ENCODE results near the gene AGBL4. TPM values are rescaled to one million over a fixed set of nuclear protein-coding genes. Genes with fewer than 3 reads are reported as not detected.

AGBL4 gene
- total and polyA plus RNA-seq, 2 of the 4 experiments (the other 2 are of a cell fraction): not detected

DNA sequence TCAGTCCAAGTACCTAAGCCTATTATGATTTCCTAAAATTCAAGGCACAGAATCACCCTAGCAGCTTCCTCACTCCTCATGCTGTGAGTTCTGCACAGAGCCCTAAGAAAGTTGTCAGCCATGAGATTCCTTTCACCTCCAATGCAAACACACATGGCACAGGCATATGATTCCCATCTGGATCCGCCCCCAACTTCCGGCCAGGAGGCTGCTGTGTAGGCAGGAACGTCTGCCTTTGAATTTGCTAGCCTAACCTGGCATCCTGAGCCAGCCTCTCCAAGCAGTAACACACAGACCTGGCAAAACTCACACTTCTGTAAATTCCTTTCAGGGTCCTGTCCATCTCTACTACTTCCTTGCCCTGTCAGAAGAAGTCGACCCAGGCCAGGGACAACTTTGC, 726.0 kb downstream of the AGBL4 start:
- WGBS, 2 experiments (ENCODE audit: extremely low coverage in 2 of 2, insufficient read length in 1 of 2): no CpG with 5 or more reads among the region's 4 CpGs
- BruUV-seq (replicated peaks): no TSS peak

More for the DNA sequence above, 726.0 kb downstream of the AGBL4 start:
- no peak for TF ChIP-seq MAFK (IDR thresholded peaks at IDR 0.05; ENCODE audit: low read depth, low read length)
- no peak for TF ChIP-seq RAD21 (IDR thresholded peaks at IDR 0.05; ENCODE audit: low read length)
- no peak for TF ChIP-seq CEBPB (IDR thresholded peaks at IDR 0.05; ENCODE audit: low read depth, low read length)
- TF ChIP-seq, protein P1, sequence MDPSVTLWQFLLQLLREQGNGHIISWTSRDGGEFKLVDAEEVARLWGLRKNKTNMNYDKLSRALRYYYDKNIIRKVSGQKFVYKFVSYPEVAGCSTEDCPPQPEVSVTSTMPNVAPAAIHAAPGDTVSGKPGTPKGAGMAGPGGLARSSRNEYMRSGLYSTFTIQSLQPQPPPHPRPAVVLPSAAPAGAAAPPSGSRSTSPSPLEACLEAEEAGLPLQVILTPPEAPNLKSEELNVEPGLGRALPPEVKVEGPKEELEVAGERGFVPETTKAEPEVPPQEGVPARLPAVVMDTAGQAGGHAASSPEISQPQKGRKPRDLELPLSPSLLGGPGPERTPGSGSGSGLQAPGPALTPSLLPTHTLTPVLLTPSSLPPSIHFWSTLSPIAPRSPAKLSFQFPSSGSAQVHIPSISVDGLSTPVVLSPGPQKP (IDR thresholded peaks at IDR 0.05; ENCODE audit: borderline replicate concordance, low read depth, low read length): no peak
- no peak overlapping the region for H2BK5ac ChIP-seq (ENCODE audit: low read depth, low read length, poor library complexity, severe bottlenecking)
- H3K4me3 ChIP-seq (ENCODE audit: insufficient read depth, low read depth, low read length): no peak overlapping the region
- no peak overlapping the region for H3K9ac ChIP-seq (ENCODE audit: low read depth, low read length)
- no peaks in the 10 kb centered on the region for H3K4me1 ChIP-seq (ENCODE audit: control insufficient read depth, insufficient read depth, low read length)
- no peak overlapping the region for H2BK20ac ChIP-seq (ENCODE audit: low read depth, low read length)
- no peak overlapping the region for H3K27ac ChIP-seq (ENCODE audit: insufficient read depth, low read length)
- no peak overlapping the region for H3K4ac ChIP-seq (ENCODE audit: low read depth, low read length)
- H3K36me3 ChIP-seq (ENCODE audit: control insufficient read depth, insufficient read depth, low read length): no peaks in the 10 kb centered on the region
- ChIA-PET POLR2A (ENCODE audit: unreplicated experiment) (no interaction called here), CTCF (interaction anchor here (0.5 kb wide), 1 partner anchor 51 kb away, joined by 3 read pairs; no protein-coding TSS in a partner anchor)
- H3K18ac ChIP-seq (ENCODE audit: low read depth, low read length): no peak overlapping the region
- ATAC-seq (ENCODE audit: low read depth) (no peak), DNase-seq (no peak)
- no peaks in the 10 kb centered on the region for H3K27me3 ChIP-seq (ENCODE audit: control insufficient read depth, insufficient read depth, low read length)
- no peak overlapping the region for H2AK5ac ChIP-seq (ENCODE audit: low read depth, low read length)
- H4K5ac ChIP-seq (ENCODE audit: low read depth, low read length): no peak overlapping the region
- H4K20me1 ChIP-seq (ENCODE audit: insufficient read depth, low read length): no peaks in the 10 kb centered on the region
- in situ Hi-C loops (cut with MboI; ENCODE audit: low sequenced_read_pairs) (no loop called here), intact Hi-C loops (cut with micrococcal nuclease) (no loop called here), dilution Hi-C loops (cut with HindIII; ENCODE audit: low sequenced_read_pairs, unreplicated experiment) (no loop called here)
- no peak overlapping the region for H2AK9ac ChIP-seq (replicated peaks; ENCODE audit: low read depth, low read length, poor library complexity)
- H2AFZ ChIP-seq (replicated peaks; ENCODE audit: low read length, poor library complexity): no peak overlapping the region
- no peak overlapping the region for H3K23ac ChIP-seq (ENCODE audit: low read depth, low read length)
- no peak overlapping the region for H4K8ac ChIP-seq (ENCODE audit: low read depth in 2 of 2, low read length in 2 of 2)
- no peak overlapping the region for H2BK120ac ChIP-seq (ENCODE audit: low read depth, low read length)
- H3K9me1 ChIP-seq (ENCODE audit: insufficient read depth, low read length): no peaks in the 10 kb centered on the region
- no peak overlapping the region for H3K56ac ChIP-seq (ENCODE audit: extremely low read depth, insufficient read depth, low read length)
- H3K4me2 ChIP-seq (ENCODE audit: low read depth, low read length): no peak overlapping the region
- no peak overlapping the region for H4K91ac ChIP-seq (ENCODE audit: insufficient read depth, low read depth, low read length)
- no peak overlapping the region for H2BK15ac ChIP-seq (ENCODE audit: low read depth, low read length)
- H3K79me1 ChIP-seq (ENCODE audit: low read depth in 1 of 2, low read length in 2 of 2): no peaks in the 10 kb centered on the region
- H3K9me3 ChIP-seq (ENCODE audit: control insufficient read depth, insufficient read depth, low read length): peaks cover 11% of the 10 kb centered on the region
- no peak overlapping the region for H3K14ac ChIP-seq (replicated peaks; ENCODE audit: low read depth, low read length)
